H1 (cell line): ENCODE measurements around the gene KISS1R. TPM values are rescaled to one million over a fixed set of nuclear protein-coding genes. Genes with fewer than 3 reads are reported as not detected.

Source experiments
- KDM4A ChIP-seq: IDR thresholded peaks from one replicate; pipeline ENCODE4 v1.7.1; 2012; ENCODE audit warnings: low read depth, mild to moderate bottlenecking, moderate library complexity, low read length, inconsistent platforms; ENCODE audit not compliant: severe bottlenecking
- RXRA ChIP-seq: IDR thresholded peaks from 2 replicates; pipeline ENCODE4 v1.6.1; 2011; ENCODE audit warnings: low read depth, mild to moderate bottlenecking, low read length, moderate library complexity; ENCODE audit not compliant: insufficient read depth
- SIN3A ChIP-seq, 2 experiments: IDR thresholded peaks in 1 of 2; conservative IDR thresholded peaks in 1 of 2; 2 replicates each; pipeline ENCODE4 v1.6.1; 2011 to 2012; ENCODE audit warnings: low read length in 2 of 2, improper control_type of control experiment in 1 of 2, low read depth in 1 of 2, mild to moderate bottlenecking in 1 of 2
- TEAD4 ChIP-seq: IDR thresholded peaks from 2 replicates; pipeline ENCODE4 v1.6.1; 2012; ENCODE audit warnings: low read depth, low read length, inconsistent platforms, mixed read lengths
- polyA plus RNA-seq, 7 experiments: library from polyadenylated mRNA; depleted of rRNA in 3 of 7; stranded (reverse) in 5 of 7; unstranded in 2 of 7; fragments of >200 nt in 5 of 7; fragments of 200-250 nt in 2 of 7; gene quantifications; 1 replicate in 5 of 7; 2 replicates in 1 of 7; 4 replicates in 1 of 7; pipeline versions ENCODE4 v1.2.1 to v1.2.3, GENCODE V29; 2011 to 2013; ENCODE audit warnings: missing spikeins in 2 of 7, mixed read lengths in 2 of 7
- total RNA-seq: library from RNA; stranded (reverse); fragmentation: NEBNext Ultra II Directional; extraction: Animal tissue kit (Norgen Biotek cat#: 25700); gene quantifications from 2 replicates; pipeline ENCODE4 v1.2.1, GENCODE V29; 2021
- TF ChIP-seq, protein P1 (sequence below): fragments of 300-600 bp; sonication (generic); IDR thresholded peaks from 2 replicates; pipeline ENCODE4 v1.7.1; 2012; ENCODE audit warnings: low read length, moderate library complexity, mild to moderate bottlenecking, inconsistent platforms; ENCODE audit not compliant: insufficient replicate concordance
- TF ChIP-seq, protein P2 (sequence below), 3 experiments: IDR thresholded peaks; 1 replicate in 2 of 3; 2 replicates in 1 of 3; pipeline versions ENCODE4 v1.5.1 to v1.6.1; 2011; ENCODE audit warnings: low read length in 3 of 3, mild to moderate bottlenecking in 3 of 3, inconsistent platforms in 2 of 3, low read depth in 1 of 3, moderate library complexity in 1 of 3; ENCODE audit not compliant: insufficient read depth in 1 of 3; ENCODE audit errors: control extremely low read depth in 1 of 3

KISS1R gene
- total and polyA plus RNA-seq, 2 of the 8 experiments (the other 6 are each of a cell fraction or from before 2014, with no cell fraction given) = 2.3 to 2.7 TPM

DNA sequence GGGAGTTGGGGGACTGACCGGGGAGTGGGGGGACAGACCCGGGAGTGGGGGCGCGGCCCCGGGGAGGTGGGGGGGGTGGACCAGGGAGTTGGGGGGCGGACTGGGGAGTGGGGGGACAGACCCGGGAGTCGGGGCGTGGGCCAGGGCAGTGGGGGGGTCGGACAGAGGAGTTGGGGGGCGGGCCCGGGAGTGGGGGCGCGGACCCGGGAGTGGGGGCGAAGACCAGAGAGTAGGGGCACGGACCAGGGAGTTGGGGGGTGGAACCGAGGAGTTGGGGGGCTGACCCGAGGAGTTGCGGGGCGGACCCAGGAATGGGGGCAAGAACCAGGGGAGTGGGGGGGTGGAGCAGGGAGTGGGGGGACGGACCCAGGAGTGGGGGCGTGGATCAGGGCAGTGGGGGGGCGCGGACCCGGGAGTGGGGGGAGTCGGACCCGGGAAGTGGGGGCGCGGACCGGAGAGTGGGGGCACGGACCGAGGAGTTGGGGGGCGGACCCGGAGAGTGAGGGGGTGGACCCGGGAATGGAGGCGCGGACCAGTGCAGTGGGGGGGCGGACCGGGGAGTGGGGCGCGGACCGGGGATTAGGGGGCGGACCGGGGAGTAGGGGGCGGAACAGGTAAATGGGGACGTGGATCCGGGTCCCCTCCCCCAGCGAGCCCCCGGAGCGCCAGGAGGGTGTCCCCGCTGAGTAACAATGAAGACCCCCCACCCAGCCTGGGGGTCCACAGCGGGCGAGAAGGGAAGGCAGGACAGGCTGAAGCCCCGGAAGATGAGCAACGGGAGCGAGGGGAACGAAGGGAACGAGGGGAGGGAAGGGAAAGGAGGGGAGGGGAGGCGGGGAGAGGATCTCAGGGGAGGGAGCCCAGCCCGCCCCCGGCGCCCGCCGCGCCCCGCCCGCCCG, 4.7 kb upstream of the KISS1R start (continued):
- TF ChIP-seq, protein P1, sequence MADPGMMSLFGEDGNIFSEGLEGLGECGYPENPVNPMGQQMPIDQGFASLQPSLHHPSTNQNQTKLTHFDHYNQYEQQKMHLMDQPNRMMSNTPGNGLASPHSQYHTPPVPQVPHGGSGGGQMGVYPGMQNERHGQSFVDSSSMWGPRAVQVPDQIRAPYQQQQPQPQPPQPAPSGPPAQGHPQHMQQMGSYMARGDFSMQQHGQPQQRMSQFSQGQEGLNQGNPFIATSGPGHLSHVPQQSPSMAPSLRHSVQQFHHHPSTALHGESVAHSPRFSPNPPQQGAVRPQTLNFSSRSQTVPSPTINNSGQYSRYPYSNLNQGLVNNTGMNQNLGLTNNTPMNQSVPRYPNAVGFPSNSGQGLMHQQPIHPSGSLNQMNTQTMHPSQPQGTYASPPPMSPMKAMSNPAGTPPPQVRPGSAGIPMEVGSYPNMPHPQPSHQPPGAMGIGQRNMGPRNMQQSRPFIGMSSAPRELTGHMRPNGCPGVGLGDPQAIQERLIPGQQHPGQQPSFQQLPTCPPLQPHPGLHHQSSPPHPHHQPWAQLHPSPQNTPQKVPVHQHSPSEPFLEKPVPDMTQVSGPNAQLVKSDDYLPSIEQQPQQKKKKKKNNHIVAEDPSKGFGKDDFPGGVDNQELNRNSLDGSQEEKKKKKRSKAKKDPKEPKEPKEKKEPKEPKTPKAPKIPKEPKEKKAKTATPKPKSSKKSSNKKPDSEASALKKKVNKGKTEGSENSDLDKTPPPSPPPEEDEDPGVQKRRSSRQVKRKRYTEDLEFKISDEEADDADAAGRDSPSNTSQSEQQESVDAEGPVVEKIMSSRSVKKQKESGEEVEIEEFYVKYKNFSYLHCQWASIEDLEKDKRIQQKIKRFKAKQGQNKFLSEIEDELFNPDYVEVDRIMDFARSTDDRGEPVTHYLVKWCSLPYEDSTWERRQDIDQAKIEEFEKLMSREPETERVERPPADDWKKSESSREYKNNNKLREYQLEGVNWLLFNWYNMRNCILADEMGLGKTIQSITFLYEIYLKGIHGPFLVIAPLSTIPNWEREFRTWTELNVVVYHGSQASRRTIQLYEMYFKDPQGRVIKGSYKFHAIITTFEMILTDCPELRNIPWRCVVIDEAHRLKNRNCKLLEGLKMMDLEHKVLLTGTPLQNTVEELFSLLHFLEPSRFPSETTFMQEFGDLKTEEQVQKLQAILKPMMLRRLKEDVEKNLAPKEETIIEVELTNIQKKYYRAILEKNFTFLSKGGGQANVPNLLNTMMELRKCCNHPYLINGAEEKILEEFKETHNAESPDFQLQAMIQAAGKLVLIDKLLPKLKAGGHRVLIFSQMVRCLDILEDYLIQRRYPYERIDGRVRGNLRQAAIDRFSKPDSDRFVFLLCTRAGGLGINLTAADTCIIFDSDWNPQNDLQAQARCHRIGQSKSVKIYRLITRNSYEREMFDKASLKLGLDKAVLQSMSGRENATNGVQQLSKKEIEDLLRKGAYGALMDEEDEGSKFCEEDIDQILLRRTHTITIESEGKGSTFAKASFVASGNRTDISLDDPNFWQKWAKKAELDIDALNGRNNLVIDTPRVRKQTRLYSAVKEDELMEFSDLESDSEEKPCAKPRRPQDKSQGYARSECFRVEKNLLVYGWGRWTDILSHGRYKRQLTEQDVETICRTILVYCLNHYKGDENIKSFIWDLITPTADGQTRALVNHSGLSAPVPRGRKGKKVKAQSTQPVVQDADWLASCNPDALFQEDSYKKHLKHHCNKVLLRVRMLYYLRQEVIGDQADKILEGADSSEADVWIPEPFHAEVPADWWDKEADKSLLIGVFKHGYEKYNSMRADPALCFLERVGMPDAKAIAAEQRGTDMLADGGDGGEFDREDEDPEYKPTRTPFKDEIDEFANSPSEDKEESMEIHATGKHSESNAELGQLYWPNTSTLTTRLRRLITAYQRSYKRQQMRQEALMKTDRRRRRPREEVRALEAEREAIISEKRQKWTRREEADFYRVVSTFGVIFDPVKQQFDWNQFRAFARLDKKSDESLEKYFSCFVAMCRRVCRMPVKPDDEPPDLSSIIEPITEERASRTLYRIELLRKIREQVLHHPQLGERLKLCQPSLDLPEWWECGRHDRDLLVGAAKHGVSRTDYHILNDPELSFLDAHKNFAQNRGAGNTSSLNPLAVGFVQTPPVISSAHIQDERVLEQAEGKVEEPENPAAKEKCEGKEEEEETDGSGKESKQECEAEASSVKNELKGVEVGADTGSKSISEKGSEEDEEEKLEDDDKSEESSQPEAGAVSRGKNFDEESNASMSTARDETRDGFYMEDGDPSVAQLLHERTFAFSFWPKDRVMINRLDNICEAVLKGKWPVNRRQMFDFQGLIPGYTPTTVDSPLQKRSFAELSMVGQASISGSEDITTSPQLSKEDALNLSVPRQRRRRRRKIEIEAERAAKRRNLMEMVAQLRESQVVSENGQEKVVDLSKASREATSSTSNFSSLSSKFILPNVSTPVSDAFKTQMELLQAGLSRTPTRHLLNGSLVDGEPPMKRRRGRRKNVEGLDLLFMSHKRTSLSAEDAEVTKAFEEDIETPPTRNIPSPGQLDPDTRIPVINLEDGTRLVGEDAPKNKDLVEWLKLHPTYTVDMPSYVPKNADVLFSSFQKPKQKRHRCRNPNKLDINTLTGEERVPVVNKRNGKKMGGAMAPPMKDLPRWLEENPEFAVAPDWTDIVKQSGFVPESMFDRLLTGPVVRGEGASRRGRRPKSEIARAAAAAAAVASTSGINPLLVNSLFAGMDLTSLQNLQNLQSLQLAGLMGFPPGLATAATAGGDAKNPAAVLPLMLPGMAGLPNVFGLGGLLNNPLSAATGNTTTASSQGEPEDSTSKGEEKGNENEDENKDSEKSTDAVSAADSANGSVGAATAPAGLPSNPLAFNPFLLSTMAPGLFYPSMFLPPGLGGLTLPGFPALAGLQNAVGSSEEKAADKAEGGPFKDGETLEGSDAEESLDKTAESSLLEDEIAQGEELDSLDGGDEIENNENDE = no peak
- no peak for TF ChIP-seq RXRA
- no peak for TF ChIP-seq TEAD4
- TF ChIP-seq, protein P2, sequence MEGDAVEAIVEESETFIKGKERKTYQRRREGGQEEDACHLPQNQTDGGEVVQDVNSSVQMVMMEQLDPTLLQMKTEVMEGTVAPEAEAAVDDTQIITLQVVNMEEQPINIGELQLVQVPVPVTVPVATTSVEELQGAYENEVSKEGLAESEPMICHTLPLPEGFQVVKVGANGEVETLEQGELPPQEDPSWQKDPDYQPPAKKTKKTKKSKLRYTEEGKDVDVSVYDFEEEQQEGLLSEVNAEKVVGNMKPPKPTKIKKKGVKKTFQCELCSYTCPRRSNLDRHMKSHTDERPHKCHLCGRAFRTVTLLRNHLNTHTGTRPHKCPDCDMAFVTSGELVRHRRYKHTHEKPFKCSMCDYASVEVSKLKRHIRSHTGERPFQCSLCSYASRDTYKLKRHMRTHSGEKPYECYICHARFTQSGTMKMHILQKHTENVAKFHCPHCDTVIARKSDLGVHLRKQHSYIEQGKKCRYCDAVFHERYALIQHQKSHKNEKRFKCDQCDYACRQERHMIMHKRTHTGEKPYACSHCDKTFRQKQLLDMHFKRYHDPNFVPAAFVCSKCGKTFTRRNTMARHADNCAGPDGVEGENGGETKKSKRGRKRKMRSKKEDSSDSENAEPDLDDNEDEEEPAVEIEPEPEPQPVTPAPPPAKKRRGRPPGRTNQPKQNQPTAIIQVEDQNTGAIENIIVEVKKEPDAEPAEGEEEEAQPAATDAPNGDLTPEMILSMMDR (IDR thresholded peaks at IDR 0.05; ENCODE audit: control extremely low read depth in 1 of 3, insufficient read depth in 1 of 3, low read depth in 1 of 3, low read length in 3 of 3) = no peak
- TF ChIP-seq SIN3A (conservative IDR thresholded peaks at IDR 0.05 in 1 of 2, IDR thresholded peaks at IDR 0.05 in 1 of 2; ENCODE audit: low read depth in 1 of 2, low read length in 2 of 2) = 0 out of 4 replicates have a peak, but pooled peaks of 1 of the 2 experiments have one; percentile 33
- peak; percentile 9 for TF ChIP-seq KDM4A
